Occipital lobe (tissue), 2 donors: ENCODE measurements around the gene MRPL20. TPM values are rescaled to one million over a fixed set of nuclear protein-coding genes. Genes with fewer than 3 reads are reported as not detected.
A peak's percentile ranks its signal among the peaks of the same experiment; 100 is the strongest.
"Not testable (repeated sequence)": the region's sequence is repeated elsewhere in the genome, so short reads cannot be mapped to it uniquely, and the experiment has no call there.

ENCODE experiments used
- DNase-seq: peaks from one replicate; lab custom pipeline; 2025; lab: John Stamatoyannopoulos, UW
- total RNA-seq: library from RNA; depleted of rRNA; stranded (reverse); fragments of >200 nt; gene quantifications from one replicate; pipeline ENCODE4 v1.2.3, GENCODE V29; 2014

MRPL20 gene
- total RNA-seq, 1 donor from 2014 or later: 50.4 TPM

DNA sequence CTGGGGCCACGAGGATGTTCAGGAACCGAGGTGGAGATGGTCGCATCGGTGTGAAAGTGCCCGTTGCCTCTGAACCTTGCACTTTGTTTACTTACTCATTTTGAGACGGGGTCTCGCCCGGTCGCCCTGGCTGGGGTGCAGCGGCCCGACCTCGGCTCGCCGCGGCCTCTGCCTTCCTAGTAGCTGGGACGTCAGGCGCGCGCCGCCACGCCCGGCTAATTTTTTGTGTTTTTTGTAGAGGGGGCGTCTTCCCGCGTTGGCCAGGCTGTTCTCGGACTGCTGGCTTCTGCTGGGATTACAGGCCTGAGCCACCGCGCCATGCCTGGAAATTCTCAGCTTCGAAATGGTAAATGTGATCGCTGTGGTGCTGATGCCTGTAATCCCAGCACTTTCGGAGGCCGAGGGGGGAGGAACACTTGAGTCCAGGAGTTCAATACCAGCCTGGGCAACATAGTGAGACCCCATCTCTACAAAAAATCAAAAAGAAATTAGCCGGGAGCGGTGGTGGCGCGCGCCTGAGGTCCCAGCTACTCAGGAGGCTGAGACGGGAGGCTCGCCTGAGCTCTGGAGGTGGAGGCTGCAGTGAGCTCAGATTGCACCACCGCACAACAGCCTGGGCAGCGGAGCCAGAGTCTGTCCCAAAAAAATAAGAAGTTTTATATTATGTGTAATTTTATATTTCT is 684 bp upstream of the MRPL20 start:
- DNase-seq: no peak

DNA sequence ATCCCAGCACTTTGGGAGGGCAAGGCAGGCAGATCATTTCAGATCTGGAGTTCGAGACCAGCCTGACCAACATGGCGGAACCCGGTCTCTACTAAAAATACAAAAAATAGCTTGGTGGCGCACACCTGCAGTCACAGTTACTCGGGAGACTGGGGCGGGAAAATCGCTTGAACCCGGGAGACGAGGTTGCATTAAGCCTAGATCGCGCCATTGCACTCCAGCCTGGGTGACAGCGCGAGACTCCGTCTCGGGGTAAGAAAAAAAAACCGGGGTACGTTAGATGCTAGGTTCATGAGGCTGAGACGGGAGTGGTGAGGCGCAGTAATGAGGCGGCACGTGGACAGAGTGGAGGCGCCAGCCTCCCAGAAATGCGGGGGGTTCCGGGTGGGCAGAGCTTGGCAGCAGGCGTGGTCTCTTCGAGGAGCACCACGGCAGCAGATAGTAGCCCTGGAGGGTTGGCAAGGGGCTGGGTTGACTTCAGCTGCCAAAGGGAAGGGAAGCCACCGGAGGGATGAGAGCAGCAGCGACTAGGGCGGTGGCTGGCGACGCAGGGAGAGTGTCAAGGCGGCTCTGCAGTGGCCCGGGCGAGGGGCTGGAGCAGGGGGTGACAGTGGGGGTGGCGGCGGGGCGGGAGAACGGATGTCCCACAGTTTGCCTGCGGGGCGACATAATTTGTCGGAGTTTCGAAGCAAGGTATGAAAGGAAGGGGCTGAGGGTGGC is 832 bp downstream of the MRPL20 start:
- DNase-seq: no peak

- DNase-seq: no peak
These were observed 3.4 kb downstream of the MRPL20 start for GRCh38 chr1:1403653-1404052.

DNA sequence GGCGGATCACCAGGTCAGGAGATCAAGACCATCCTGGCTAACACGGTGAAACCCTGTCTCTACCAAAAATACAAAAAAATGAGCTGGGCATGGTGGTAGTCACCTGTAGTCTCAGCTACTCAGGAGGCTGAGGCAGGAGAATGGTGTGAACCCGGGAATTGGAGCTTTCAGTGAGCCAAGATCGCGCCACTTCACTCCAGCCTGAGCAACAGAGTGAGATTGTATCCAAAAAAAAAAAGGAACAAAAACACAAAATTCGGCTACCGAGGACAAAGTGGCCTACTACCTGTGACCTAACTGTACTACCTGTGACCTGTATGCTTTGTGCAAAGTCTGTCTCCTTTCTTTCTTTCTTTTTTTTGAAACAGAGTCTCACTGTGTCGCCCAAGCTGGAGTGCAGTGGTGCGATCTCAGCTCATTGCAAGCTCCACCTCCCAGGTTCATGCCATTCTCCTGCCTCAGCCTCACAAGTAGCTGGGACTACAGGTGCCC is 4.1 kb downstream of the MRPL20 start:
- DNase-seq: not testable (repeated sequence)

DNA sequence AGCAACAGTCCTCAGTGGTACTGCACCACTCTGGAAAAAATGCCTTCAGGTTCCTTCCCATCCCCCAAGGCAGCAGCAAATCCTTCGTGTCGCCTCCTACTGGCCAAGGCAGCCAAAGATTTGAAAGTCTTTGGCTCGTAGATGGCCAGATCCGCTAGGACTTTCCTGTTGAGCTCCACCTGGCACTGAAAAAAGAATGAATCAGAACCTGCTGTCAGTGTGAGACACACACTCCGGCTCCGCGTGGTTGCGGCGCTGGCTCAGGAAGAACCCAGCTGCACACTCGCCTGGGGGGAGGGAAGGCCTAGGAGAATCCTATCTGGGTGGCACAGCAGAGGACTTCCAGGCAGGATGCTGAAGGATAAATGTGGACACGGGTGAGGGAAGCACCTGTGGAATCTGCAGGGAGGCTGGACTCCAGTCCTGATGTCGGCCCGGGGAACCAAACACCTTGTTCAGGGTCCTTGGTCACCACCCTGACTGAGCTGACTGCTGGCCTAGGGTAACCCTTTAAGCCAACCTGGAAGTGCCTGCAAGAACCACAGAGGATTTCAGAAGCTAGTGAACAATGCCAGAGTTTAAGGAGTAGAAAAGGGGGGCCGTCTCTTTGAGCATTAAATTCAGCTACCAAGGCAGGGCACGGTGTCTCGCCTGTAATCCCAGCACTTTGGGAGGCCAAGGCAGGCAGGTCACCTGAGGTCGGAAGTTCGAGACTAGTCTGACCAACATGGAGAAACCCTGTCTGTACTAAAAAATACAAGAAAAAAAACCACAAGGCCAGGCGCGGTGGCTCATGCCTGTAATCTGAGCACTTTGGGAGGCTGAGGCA is 4.8 kb downstream of the MRPL20 start:
- no peak for DNase-seq

- no peak for DNase-seq
These were observed 5.6 kb downstream of the MRPL20 start for GRCh38 chr1:1401457-1402010.

DNA sequence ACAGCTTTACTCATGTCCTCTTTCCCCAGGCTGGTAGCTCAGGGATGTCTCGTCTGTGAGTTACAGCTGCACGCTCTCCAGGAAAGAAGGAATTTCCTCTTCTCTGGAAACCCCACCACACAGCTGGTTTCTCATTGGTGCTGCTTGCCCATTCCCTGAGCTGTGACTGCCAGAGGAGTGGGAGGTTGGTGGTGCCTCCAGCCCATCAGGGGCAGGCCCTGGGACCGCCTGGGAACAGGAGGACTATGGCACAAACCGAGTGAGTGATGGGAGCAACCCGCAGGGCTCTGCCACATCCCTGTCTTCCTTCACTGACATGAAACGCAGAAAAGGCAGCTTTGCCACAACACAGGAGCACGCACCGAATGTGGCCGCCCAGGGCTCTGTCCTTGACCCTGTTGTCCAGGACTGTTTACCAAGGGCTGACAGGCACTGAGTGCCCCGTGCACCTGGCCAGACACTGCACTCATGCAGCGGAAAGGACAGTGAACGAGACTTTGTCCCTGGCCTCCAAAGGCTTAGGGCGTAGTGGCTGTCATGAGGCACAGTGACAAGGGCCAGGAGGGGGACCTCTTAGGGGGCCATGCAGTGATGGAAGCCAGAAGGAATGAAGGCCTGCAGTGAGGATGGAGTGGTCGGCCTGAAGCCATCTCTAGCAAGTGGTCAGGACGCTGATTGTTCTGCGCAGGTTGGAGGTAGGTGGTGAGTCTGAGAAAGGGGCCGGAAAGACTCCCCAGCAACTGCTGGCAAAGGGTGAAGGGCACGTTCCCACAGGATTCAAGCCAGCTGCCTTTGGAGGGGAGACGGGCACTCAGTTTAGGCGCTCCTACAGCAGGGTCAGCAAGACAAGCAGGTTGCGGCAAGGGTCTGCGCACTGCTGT is 6.3 kb downstream of the MRPL20 start:
- no peak for DNase-seq

DNA sequence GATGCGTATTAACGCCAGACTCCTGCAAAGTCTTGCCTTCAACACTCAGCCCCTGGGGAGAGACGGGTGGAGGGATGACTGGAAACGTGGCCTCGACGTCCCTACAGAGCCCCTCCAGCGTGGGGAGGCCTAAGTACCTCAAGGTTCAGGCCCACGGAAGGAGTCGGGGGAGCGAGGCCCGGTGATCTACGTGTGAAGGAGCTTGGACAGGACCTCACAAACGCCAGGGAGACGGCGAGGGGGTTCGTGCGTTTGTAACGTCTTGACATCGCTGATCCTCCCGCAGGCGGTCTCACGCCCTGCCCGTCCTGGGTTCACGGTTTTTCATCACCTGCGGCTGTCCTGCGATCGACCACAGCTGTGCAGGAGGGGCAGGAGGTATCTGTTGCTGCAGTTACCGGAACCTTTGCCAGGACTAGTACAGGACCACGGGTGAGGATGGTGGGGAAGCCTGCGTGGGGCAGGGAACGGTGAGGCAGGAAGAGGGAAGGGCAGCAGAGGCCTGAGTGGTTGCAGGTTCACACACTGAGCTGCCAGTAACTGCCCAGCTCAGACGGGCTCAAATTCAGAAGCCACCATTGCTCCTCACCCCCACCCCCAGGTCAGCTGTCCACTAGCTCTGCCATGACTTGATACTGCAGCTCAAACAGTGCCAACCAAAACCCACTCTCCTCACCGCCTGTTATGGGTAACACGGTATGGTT is 7.1 kb downstream of the MRPL20 start:
- no peak for DNase-seq

DNA sequence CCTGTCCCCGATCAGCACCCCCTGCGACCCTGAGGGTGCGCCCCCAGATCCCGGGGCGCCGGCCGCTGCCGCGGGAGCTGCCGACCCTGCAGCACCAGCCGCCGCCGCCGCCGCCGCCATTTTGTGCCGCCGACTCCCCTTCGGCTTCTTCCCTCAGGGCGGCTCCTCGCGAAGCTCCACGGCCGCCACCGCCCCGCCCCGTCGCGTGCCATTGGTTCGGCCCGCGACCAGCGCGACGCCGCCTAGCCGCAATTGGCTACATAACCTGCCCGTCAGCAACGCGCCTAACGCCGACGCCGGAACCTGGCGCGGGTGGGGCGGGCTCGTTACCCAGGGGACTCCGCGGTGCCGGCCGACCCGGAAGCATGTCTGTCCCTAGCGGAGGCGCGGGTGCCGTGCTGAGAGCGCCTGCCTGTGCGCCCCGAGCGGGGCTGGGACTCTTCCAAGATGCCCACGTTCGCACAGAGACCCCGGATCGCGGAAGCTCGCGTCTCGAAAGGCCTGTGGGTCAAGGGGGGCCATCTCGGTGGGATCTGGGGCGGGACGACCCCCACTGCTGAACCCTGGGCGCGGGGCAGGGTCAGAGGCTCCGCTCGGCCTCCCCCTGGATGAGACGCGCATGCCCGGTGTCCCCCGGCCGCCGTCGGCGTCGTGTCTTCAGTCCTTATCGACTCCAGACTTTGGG is 7.8 kb downstream of the MRPL20 start, which contains the start of gene CCNL2:
CCNL2 (minus strand) TSS at position 149 of the 685 bp plus-strand sequence; CDS start at position 120, 29 bp downstream.
- DNase-seq: peak; percentile 96

GRCh38 chr1:1398677-1399186 is 8.4 kb downstream of the MRPL20 start:
- no peak for DNase-seq

DNA sequence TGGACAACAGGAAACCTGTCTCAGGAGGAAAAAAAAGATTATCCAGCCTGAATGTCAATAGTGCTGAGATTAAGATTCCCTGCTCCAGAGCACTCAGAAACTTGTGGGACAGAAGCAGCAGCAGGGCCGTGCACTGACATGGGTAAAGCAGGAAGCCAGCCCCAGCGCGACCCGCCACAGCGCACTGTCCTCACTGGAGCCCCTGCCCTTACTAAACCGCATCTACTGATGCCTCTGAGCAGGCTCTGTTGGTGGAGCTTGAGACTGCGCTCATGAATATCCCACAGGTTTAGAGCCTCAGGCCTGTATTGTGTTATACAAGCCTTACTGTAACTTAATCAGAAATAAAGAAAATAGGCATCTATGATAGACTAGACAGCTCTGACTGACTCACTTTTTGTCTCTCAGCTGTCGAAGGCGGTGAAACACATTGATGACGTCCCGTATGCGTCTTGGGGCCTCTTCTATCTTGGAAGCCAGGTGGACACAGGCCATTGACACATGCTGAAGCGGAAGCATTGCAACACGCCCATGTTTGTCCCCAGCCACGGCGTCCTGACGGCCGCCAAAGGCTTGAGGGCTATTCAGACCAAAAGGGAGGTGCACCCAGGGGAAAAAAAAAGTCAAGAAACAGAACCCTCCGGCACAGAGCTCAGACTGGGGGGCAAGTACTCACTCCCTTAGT is 9.1 kb downstream of the MRPL20 start:
- no peak for DNase-seq

GRCh38 chr1:1395166-1395565 is 11.9 kb downstream of the MRPL20 start:
- DNase-seq: no peak

DNA sequence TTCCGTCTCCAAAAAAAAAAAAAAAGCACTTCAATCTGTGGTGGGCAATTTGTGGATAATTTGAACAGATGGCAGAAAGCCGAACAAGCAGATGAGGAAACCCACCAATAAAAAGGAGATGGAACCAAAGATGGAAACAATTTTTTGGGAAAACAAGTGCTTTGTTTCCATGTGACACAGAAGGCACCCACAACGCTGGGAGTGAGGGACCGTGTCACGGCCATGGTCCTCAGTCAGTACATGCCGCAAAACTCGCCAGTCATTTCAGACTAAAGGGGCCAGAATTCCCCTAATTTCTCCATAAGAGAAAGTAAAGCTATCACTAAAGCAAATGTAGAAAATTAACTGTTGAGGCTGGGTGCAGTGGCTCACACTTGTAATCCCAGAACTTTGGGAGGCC is 13.0 kb downstream of the MRPL20 start:
- no peak for DNase-seq

DNA sequence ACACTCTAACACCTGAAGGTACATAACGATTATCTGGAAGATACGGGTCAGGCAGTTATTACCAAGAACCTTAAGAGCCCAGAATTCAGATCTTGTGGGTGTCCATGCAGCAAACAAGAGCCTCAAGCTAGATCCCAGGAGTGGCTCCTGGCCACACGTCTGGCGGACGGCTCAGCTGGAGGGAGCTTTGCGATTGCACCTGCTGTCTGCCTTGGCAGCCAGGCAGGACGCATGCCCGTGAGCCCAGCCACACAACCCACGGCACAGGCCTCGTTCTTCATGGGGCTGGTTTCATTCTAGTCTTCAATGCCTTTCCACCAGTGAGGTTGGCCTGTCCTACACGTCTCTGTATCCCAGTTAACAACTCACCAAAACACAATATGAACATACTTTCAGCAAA is 13.7 kb downstream of the MRPL20 start:
- DNase-seq: no peak

GRCh38 chr1:1393014-1393413 is 14.1 kb downstream of the MRPL20 start:
- no peak for DNase-seq

DNA sequence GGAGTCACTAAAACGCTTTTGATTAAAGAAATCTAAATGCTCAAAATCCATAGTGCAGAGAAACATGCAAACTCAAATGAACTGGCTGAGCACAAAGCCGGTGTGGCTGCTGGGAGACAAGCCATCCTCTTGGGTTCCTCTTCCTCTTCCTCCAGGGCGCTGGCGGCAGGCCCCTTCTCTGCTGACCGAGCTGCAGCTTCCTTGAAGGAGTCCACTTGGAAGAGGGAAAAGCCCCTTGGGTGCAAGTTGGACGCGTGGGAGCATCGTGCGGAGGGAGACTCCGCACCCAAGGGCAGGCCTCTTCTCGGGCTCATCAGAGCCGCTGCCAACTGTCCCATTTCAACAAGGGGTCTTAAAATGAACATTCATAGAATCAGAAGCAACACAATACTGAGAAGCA is 15.9 kb downstream of the MRPL20 start:
- no peak for DNase-seq

- DNase-seq: no peak
These were observed 16.4 kb downstream of the MRPL20 start for GRCh38 chr1:1390675-1391074.

GRCh38 chr1:1388078-1388472 is 19.0 kb downstream of the MRPL20 start:
- no peak for DNase-seq
